HG03103 (cell line): ENCODE measurements around the gene TCF7L1.
"Not testable (repeated sequence)": the region's sequence is repeated elsewhere in the genome, so short reads cannot be mapped to it uniquely, and the experiment has no call there.

Experiments used
- ATAC-seq: cut with Tn5 transposase; IDR thresholded peaks from one replicate; pipeline ENCODE4 v1.9.1; 2021; ENCODE audit warnings: low read depth; ENCODE audit not compliant: unreplicated experiment

TCF7L1 gene

DNA sequence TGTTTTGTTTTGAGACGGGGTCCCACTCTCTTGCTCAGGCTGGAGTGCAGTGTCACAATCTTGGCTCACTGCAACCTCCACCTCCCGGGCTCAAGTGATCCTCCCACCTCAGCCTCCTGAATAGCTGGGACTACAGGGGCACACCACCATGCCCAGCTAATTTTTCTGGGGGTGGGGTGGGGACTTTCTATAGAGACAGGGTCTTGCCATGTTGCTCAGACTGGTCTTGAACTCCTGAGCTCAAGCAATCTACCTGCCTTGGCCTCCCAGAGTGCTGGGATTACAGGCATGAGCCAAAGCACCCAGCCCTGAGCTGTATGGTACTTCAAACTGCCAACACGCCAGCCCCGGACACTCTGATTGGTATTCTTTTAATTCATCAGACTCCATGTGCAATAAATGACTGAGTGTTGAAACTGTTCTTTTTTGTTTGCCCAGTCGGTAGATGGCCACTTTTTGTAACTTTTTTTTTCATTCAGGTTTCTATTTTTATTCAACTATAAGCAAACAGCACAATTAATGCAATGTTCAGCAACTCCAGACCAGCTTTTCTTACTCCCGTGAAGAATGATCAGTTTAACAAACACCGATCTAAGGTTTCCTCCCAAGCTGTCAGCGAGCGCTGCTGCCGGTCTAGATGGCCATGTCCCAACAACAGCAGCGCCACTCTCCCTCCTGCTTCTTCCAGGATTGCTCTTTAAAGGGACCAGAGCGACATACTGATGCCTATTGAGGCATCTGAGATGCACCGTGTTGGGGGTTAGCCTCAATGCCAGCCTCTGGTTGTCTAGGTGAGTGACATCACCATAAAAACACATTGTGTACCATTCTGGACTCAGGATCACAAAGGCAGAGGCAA is 207.1 kb downstream of the TCF7L1 start:
- ATAC-seq: no peak

DNA sequence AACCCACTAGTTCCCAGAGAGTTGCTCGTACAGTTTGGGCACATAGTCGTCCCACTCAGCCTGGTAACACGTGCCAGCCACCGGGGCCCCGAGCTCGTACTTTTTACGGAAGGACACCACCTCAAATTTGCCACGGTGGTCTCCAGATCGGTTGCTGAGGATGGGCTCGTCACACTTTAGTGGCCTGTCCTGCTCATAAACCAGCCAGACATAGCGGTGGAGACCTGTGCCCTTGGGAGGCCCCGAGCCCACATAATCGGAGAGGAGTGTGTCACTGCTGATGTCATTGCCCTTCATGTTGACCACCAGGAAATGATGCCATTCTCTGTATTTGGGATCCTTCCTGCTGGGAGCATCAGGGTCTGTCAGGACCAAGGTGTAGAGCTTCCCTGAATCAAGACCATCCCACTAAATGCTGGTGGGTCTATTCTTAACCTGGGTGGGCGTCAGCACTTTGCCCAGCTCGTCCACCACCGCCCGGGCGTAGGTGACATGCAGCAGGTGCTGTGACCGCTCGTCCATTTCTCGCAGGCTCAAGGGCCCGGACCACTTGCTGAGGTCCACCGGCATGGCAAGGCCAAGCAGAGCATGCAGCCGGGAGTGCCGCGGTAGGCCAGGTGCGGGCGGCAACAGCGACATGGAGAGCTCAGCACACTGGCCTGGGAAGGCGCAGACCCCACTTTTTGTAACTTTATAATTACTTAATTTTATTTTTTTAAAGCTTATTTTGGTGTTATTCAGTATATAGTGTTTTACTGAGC is 208.3 kb downstream of the TCF7L1 start:
- no peak for ATAC-seq

- ATAC-seq: no peak
These were observed 209.0 kb downstream of the TCF7L1 start for GRCh38 chr2:85342156-85342555.

DNA sequence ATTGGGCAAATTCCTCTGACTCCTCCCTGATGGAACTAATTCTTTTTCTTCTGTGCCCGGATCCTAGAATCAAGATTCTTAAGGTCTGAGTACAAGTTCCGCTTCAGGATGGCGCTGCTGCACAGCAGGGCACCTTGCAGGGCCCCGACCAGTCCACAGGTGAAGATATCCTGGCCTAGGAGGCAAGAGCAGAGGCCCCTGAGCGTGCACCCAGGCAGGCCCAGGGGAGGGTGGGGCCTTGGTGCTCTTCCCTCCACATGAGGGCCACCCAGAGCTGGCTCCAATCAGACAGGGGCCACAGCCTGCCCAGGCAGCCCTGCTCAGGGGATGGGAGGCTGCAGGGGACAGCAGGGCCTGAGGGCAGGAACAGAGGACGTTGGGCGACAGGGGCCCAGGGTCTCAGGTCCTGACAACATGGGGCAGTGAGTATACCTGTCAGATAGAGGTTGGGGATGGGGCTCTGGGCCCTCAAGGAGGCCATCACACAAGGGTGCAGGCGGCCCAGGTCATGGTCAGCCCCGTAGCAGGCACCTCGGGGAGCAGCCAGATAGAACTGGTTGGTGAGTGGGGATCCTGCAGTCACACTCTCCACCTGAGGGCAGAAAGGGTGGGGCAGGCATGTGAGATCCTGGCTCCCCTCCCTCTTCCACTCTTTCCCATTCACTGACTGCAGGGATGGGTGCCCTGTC is 210.2 kb downstream of the TCF7L1 start:
- ATAC-seq: not testable (repeated sequence)

DNA sequence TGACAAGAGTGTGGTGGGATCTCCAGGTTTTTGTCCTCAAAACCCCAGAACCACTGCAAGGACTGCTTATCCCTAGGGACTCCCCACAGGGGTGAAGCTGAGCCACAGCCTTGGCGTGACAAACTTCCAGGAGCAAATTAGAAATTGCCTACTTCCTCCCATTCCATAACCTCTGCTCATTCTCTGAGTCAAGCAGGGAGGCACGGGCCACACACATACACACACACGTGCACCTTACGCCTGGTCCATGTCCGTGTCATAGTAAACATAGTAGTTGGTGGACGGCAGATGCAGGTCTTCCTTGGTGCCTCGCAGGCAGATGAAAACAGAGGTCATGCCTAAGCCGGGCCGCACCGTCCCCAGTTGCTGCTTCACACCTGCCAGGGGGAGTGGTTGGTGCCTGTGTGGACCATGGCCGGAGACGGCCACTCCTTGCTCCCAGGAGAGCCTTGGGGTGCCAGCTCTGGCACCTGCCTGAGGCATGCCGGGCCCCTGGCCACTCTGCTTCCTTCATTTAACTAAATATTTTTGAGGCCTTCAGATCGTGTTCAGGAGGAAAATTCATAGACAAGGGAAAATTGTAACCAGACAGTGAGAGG is 211.3 kb downstream of the TCF7L1 start:
- ATAC-seq: no peak

DNA sequence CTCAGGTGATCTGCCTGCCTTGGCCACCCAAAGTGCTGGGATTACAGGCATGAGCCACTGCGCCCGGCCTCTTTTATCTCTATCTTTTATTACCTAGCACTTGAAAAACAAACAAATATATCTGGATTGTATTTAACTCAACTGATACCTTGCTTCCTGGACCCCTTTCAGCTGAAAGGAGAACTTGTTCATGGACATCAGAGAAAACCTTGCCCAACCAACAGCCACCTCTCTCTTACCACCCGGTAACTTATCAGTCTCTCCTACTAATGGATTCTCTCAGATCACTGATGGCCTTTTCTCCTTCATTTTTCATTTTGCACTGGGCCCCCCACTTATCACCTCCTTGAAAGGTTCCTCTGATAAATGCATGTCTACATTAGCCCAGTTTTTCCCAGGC is 214.4 kb downstream of the TCF7L1 start:
- ATAC-seq: no peak

- no peak for ATAC-seq
These were observed 220.7 kb downstream of the TCF7L1 start for GRCh38 chr2:85353876-85354285.

- peak; percentile 94 for ATAC-seq
These were observed 221.3 kb downstream of the TCF7L1 start, which contains the start of the genes ELMOD3 and RETSAT for GRCh38 chr2:85354286-85355072. Gene ELMOD3 (plus strand): TSS chr2:85354769. CDS start chr2:85357199, 2,430 bp downstream. Gene RETSAT (minus strand): TSS chr2:85354528. CDS start chr2:85354507, 21 bp downstream.

DNA sequence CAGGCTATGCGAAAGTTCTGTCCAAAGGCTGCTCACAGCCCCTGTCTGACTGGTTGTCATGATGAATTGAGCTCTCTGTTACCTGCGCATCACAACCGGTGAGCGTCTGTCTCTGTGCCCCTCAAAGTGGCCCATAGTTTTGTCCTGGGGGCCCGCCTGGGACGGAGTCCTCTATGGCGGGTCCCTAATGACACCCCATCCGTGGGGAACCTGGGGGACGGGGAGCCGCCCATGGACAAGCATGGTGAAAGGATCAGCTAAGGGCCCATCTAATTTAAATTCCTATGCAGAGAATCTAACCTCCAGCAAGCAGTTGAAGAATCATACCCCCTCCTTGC is 221.8 kb downstream of the TCF7L1 start:
- ATAC-seq: no peak

GRCh38 chr2:85355521-85355920 is 222.3 kb downstream of the TCF7L1 start:
- no peak for ATAC-seq

- no peak for ATAC-seq
These were observed 223.0 kb downstream of the TCF7L1 start for GRCh38 chr2:85356186-85356585.

DNA sequence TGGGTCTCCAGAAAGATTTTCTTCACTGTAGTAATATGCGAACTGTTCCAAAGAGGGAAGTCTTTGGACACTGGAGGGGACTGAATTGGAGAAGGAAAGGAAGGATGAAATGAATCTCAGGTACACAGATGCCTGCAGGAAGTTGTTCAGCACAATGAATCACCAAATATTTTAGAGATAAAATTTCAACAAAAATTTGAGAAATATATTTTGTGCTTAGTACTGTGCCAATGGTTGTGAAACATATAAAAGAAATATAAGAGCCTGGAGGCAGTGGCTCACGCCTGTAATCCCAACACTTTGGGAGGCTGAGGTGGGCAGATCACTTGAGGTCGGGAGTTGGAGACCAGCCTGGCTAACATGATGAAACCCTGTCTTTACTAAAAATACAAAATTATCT is 224.5 kb downstream of the TCF7L1 start:
- no peak for ATAC-seq
